SK-N-SH treated with all-trans-retinoic acid at 6 μM for 48 hours (cell line): Measurements from ENCODE around the gene ADAMTS17.

Source experiments
- ATAC-seq: fragments of 200-7000 bp; cut with Tn5 transposase; 3 replicates; pipeline ENCODE4 v1.9.1; 2020; ENCODE audit warnings: mild to moderate bottlenecking, moderate library complexity
- ARNTL ChIP-seq: fragments of 450-650 bp; formaldehyde crosslinking; IDR thresholded peaks from 2 replicates; pipeline ENCODE4 v1.5.0; 2020; ENCODE audit warnings: low read depth, mild to moderate bottlenecking, moderate library complexity, borderline replicate concordance
- BACH2 ChIP-seq: fragments of 250-450 bp; sonication (Bioruptor Pico); IDR thresholded peaks from 2 replicates; pipeline ENCODE4 v1.9.0; 2021; ENCODE audit warnings: mild to moderate bottlenecking, borderline replicate concordance
- CSDC2 ChIP-seq: fragments of 250-450 bp; sonication (Bioruptor Pico); IDR thresholded peaks from 2 replicates; pipeline ENCODE4 v1.5.0; 2020; ENCODE audit warnings: mild to moderate bottlenecking, moderate library complexity
- ESRRG ChIP-seq: fragments of 250-450 bp; sonication (Bioruptor Pico); IDR thresholded peaks from 2 replicates; pipeline ENCODE4 v1.6.1; 2021; ENCODE audit warnings: mild to moderate bottlenecking
- GLIS3 ChIP-seq: fragments of 250-450 bp; sonication (Bioruptor Pico); IDR thresholded peaks from 2 replicates; pipeline ENCODE4 v1.5.0; 2020; ENCODE audit warnings: mild to moderate bottlenecking, moderate library complexity
- ISL1 ChIP-seq: fragments of 250-450 bp; sonication (Bioruptor Pico); IDR thresholded peaks from 2 replicates; pipeline ENCODE4 v2.1.2; 2022; ENCODE audit warnings: mild to moderate bottlenecking, moderate library complexity
- PPARA ChIP-seq: fragments of 250-450 bp; sonication (Bioruptor Pico); IDR thresholded peaks from 2 replicates; pipeline ENCODE4 v1.5.0; 2020; ENCODE audit warnings: mild to moderate bottlenecking, borderline replicate concordance
- RARB ChIP-seq: fragments of 250-450 bp; sonication (Bioruptor Pico); IDR thresholded peaks from 2 replicates; pipeline ENCODE4 v1.8.0; 2021; ENCODE audit warnings: mild to moderate bottlenecking, moderate library complexity
- SNAI2 ChIP-seq: fragments of 250-450 bp; sonication (Bioruptor Pico); IDR thresholded peaks from 2 replicates; pipeline ENCODE4 v1.5.0; 2020; ENCODE audit warnings: mild to moderate bottlenecking, moderate library complexity
- TCF4 ChIP-seq: fragments of 250-450 bp; sonication (Bioruptor Pico); IDR thresholded peaks from 2 replicates; pipeline ENCODE4 v1.8.0; 2021; ENCODE audit warnings: mild to moderate bottlenecking, moderate library complexity, borderline replicate concordance
- TOX ChIP-seq: fragments of 250-450 bp; sonication (Bioruptor Pico); IDR thresholded peaks from 2 replicates; pipeline ENCODE4 v1.8.0; 2021; ENCODE audit warnings: mild to moderate bottlenecking, moderate library complexity, borderline replicate concordance
- ZC3H10 ChIP-seq: fragments of 250-450 bp; sonication (Bioruptor Pico); IDR thresholded peaks from 2 replicates; pipeline ENCODE4 v1.5.1; 2021; ENCODE audit warnings: mild to moderate bottlenecking, moderate library complexity
- ZFP3 ChIP-seq: fragments of 250-450 bp; sonication (Bioruptor Pico); IDR thresholded peaks from 2 replicates; pipeline ENCODE4 v1.5.0; 2020; ENCODE audit warnings: mild to moderate bottlenecking, moderate library complexity
- ZFP30 ChIP-seq: fragments of 450-650 bp; formaldehyde crosslinking; IDR thresholded peaks from 2 replicates; pipeline ENCODE4 v1.5.0; 2022; ENCODE audit warnings: mild to moderate bottlenecking, moderate library complexity
- ZNF565 ChIP-seq: fragments of 450-650 bp; formaldehyde crosslinking; conservative IDR thresholded peaks from 2 replicates; pipeline ENCODE4 v1.5.0; 2020; ENCODE audit warnings: low read depth, mild to moderate bottlenecking, moderate library complexity
- ZNF70 ChIP-seq: fragments of 450-650 bp; formaldehyde crosslinking; IDR thresholded peaks from 2 replicates; pipeline ENCODE4 v1.5.0; 2020; ENCODE audit warnings: mild to moderate bottlenecking, moderate library complexity
- ZNF8 ChIP-seq: fragments of 450-650 bp; formaldehyde crosslinking; IDR thresholded peaks from 2 replicates; pipeline ENCODE4 v1.5.0; 2020; ENCODE audit warnings: mild to moderate bottlenecking, moderate library complexity
- TF ChIP-seq, protein P1 (sequence below): fragments of 250-450 bp; sonication (Bioruptor Pico); IDR thresholded peaks from 2 replicates; pipeline ENCODE4 v1.5.1; 2020; ENCODE audit warnings: low read depth, mild to moderate bottlenecking, moderate library complexity
- TF ChIP-seq, protein P2 (sequence below): fragments of 250-450 bp; sonication (Bioruptor Pico); IDR thresholded peaks from 2 replicates; pipeline ENCODE4 v1.8.0; 2021; ENCODE audit warnings: low read depth, mild to moderate bottlenecking, moderate library complexity, borderline replicate concordance
- TF ChIP-seq, protein P3 (sequence below): fragments of 250-450 bp; sonication (Bioruptor Pico); IDR thresholded peaks from 2 replicates; pipeline ENCODE4 v1.5.0; 2020; ENCODE audit warnings: mild to moderate bottlenecking, moderate library complexity
- TF ChIP-seq, protein P4 (sequence below): fragments of 250-450 bp; sonication (Bioruptor Pico); IDR thresholded peaks from 2 replicates; pipeline ENCODE4 v1.8.0; 2020; ENCODE audit warnings: mild to moderate bottlenecking, moderate library complexity, borderline replicate concordance

ADAMTS17 gene

DNA sequence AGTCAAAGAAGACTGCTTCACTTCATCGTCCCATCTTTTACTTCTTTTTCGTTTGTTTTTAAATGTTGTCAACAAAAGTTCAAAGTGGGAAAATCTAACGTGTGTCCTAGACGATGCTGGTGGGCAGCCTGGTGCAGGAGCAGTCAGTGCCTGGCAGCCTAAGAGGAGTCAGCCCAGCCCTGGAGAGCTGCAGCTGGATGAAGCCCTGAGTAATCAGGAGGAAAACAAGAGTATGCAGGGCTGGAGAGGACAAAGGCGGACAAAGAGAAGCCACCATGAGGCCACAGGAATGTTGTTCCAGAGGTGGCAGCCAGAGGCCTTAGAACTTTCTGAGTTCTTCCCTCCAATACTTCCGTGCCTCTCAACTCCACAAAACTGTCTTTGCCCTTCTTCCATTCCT is 5.7 kb downstream of the ADAMTS17 start (continued):
- TF ChIP-seq ISL1 (CRISPR knock-in tag) (no peak), PPARA (CRISPR knock-in tag) (no peak), ZFP30 (CRISPR knock-in tag) (no peak), RARB (CRISPR knock-in tag) (no peak), GLIS3 (CRISPR knock-in tag) (no peak)
- TF ChIP-seq, protein P1, sequence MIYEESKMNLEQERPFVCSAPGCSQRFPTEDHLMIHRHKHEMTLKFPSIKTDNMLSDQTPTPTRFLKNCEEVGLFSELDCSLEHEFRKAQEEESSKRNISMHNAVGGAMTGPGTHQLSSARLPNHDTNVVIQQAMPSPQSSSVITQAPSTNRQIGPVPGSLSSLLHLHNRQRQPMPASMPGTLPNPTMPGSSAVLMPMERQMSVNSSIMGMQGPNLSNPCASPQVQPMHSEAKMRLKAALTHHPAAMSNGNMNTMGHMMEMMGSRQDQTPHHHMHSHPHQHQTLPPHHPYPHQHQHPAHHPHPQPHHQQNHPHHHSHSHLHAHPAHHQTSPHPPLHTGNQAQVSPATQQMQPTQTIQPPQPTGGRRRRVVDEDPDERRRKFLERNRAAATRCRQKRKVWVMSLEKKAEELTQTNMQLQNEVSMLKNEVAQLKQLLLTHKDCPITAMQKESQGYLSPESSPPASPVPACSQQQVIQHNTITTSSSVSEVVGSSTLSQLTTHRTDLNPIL (CRISPR knock-in tag), result no peak
- TF ChIP-seq, all 23 proteins: peak for 0

DNA sequence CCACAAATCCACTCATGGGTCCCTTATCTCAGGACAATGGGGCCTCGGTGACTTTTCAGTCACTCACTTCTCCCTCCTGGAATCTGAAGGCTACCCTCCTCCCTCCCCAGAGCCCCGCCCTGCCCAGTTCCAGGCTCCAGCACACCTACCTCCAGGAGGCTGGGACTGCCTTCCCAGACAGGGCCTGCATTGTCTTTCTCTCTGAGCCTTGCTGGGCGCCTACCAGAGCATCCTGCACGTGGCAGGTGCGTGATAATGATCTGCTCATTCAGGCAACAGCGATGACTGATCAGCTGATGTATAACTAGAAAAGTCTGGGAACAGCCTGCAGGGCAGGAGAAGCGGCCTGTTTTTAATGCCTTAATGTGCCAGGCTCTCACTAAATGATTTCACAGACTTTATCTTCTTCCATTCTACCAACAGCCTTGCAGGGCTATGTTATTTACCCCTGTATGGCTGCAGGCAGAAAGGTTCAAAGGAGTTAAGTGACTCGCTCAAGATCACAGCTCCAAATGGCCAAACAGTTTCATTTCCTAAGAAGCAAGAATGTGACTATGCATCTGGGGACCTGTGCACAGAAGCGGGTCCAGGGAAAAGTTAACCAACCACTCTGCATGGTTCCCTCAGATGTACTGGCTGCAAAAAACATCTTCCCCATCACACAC is 6.3 kb downstream of the ADAMTS17 start:
- TF ChIP-seq ISL1 (CRISPR knock-in tag) (no peak), TCF4 (CRISPR knock-in tag) (peak; percentile 97), ARNTL (no peak), ZNF70 (CRISPR knock-in tag) (0 out of 2 replicates have a peak, but pooled peaks have one; percentile 7), SNAI2 (CRISPR knock-in tag) (peak; percentile 69; the same call in 1 of the 2 replicates), ZNF8 (CRISPR knock-in tag) (no peak)
- TF ChIP-seq, protein P2, sequence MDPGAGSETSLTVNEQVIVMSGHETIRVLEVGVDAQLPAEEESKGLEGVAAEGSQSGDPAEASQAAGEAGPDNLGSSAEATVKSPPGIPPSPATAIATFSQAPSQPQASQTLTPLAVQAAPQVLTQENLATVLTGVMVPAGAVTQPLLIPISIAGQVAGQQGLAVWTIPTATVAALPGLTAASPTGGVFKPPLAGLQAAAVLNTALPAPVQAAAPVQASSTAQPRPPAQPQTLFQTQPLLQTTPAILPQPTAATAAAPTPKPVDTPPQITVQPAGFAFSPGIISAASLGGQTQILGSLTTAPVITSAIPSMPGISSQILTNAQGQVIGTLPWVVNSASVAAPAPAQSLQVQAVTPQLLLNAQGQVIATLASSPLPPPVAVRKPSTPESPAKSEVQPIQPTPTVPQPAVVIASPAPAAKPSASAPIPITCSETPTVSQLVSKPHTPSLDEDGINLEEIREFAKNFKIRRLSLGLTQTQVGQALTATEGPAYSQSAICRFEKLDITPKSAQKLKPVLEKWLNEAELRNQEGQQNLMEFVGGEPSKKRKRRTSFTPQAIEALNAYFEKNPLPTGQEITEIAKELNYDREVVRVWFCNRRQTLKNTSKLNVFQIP (CRISPR knock-in tag), result no peak
- TF ChIP-seq, protein P3, sequence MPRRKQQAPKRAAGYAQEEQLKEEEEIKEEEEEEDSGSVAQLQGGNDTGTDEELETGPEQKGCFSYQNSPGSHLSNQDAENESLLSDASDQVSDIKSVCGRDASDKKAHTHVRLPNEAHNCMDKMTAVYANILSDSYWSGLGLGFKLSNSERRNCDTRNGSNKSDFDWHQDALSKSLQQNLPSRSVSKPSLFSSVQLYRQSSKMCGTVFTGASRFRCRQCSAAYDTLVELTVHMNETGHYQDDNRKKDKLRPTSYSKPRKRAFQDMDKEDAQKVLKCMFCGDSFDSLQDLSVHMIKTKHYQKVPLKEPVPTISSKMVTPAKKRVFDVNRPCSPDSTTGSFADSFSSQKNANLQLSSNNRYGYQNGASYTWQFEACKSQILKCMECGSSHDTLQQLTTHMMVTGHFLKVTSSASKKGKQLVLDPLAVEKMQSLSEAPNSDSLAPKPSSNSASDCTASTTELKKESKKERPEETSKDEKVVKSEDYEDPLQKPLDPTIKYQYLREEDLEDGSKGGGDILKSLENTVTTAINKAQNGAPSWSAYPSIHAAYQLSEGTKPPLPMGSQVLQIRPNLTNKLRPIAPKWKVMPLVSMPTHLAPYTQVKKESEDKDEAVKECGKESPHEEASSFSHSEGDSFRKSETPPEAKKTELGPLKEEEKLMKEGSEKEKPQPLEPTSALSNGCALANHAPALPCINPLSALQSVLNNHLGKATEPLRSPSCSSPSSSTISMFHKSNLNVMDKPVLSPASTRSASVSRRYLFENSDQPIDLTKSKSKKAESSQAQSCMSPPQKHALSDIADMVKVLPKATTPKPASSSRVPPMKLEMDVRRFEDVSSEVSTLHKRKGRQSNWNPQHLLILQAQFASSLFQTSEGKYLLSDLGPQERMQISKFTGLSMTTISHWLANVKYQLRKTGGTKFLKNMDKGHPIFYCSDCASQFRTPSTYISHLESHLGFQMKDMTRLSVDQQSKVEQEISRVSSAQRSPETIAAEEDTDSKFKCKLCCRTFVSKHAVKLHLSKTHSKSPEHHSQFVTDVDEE (CRISPR knock-in tag), result peak; percentile 84; the same call in 1 of the 2 replicates
- ATAC-seq, result peak; percentile 42; the same call in 1 of the 3 replicates

DNA sequence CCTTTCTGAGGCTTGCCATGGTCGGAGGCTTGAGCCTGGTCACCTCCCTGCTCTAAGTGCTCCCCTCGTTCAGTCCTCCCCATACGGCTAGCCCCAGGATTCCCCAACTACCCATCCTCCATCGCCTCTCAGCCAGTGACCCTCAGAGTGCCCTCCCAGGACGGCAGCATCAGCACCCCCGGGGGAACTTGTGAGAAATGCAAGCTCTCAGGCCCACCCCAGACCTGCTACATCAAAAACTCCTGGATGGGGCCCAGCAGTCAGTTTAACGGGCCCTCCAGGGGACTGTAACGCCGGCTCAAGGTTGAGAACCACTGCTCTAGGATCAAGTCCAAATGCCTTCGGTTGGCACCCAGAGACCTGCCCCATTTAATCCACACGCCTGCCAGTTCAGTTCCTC is 6.9 kb downstream of the ADAMTS17 start:
- TF ChIP-seq CSDC2 (CRISPR knock-in tag), result no peak
- no peak for TF ChIP-seq ZNF565 (CRISPR knock-in tag)
- no peak for TF ChIP-seq ISL1 (CRISPR knock-in tag)
- no peak for TF ChIP-seq ZNF8 (CRISPR knock-in tag)
- no peak for TF ChIP-seq ESRRG (CRISPR knock-in tag)
- TF ChIP-seq ZFP3 (CRISPR knock-in tag), result no peak
- TF ChIP-seq, protein P2 (CRISPR knock-in tag), result no peak
- no peak for TF ChIP-seq BACH2 (CRISPR knock-in tag)
- no peak for TF ChIP-seq RARB (CRISPR knock-in tag)
- TF ChIP-seq, protein P4, sequence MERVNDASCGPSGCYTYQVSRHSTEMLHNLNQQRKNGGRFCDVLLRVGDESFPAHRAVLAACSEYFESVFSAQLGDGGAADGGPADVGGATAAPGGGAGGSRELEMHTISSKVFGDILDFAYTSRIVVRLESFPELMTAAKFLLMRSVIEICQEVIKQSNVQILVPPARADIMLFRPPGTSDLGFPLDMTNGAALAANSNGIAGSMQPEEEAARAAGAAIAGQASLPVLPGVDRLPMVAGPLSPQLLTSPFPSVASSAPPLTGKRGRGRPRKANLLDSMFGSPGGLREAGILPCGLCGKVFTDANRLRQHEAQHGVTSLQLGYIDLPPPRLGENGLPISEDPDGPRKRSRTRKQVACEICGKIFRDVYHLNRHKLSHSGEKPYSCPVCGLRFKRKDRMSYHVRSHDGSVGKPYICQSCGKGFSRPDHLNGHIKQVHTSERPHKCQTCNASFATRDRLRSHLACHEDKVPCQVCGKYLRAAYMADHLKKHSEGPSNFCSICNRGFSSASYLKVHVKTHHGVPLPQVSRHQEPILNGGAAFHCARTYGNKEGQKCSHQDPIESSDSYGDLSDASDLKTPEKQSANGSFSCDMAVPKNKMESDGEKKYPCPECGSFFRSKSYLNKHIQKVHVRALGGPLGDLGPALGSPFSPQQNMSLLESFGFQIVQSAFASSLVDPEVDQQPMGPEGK (CRISPR knock-in tag), result no peak
- TF ChIP-seq TCF4 (CRISPR knock-in tag), result no peak
- TF ChIP-seq ZC3H10 (CRISPR knock-in tag), result no peak
- TF ChIP-seq TOX (CRISPR knock-in tag), result no peak
- TF ChIP-seq, protein P3 (CRISPR knock-in tag), result no peak
- TF ChIP-seq ZNF70 (CRISPR knock-in tag), result no peak
- TF ChIP-seq SNAI2 (CRISPR knock-in tag), result no peak
- no peak for TF ChIP-seq PPARA (CRISPR knock-in tag)
- no peak for ATAC-seq
